ENCODE measurements around the gene CBL. TPM values are rescaled to one million over a fixed set of nuclear protein-coding genes. Genes with fewer than 3 reads are reported as not detected.

The CBL gene
- total RNA-seq, 1 experiment from 2014 or later: 56.4 TPM

DNA sequence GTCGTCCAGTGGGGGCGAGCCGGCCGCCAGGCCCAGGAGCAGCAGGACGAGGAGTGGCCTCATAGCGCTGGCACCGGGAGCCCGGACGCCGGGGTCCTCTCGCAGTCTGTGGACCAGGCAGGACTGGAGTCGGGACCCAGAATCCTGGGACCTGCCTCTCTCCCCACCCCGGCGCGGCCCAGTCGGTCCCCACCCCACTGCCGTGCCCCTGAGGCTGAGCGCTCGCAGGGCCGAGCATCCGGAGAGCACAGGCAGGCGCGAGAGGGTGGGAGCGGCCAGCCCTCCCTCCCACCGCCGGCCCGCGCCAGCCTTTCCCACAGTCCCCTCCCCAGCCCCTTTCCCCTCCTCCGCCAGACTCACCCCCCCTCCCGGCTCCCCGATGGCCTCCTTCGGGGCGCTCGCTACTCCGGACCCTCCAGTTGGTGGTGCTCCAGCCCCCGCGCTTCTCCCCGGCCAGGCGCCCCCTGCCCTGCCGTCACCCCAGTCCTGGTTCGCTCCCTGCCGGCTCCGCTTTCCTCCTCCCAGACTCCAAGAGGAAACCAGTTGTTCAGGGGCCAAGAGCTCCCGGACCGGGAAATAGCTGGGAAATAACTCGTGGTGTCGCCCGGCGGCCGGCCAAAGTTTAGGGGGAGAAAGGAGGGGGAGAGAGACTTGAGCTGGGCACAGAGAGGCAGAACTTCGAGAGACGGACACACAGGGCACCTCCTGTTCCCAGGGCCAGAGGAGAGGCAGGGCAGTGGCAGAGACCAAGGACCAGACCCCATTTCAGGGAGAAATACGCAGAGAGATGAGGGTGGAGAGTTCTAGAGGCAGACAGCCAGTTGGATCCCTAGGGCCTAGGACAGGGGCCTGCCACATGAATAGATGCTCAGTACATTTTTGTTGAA is 134.4 kb downstream of the CBL start, which contains the start of gene C1QTNF5:
Gene C1QTNF5, minus strand, starts transcription at position 549 of the 887 bp plus-strand sequence. Its CDS starts 486 bp downstream, at position 63.
- peaks cover 19% of the 10 kb centered on the region for H3K23me2 ChIP-seq (ENCODE audit: insufficient read length, low read depth, low read length, poor library complexity, severe bottlenecking)
- H3K4me2 ChIP-seq (ENCODE audit: insufficient read depth, insufficient read length, low read length): peak within 1 kb of the TSS; percentile 56
- H2BK15ac ChIP-seq (ENCODE audit: low read depth, low read length): no peak within 1 kb of the TSS
- no CpG with 5 or more reads among the region's 53 CpGs for WGBS (ENCODE audit: extremely low coverage, insufficient read length, low lambda C conversion rate)
- H3K4me1 Mint-ChIP-seq: peaks cover 40 to 55% of the 10 kb centered on the region in 2 experiments
- peak within 1 kb of the TSS; percentile 52 to 71 for H3K4me3 Mint-ChIP-seq
- DNase-seq: peak; percentile 52
- no peak within 1 kb of the TSS for H3K56ac ChIP-seq (ENCODE audit: insufficient read length, low read depth, low read length)
- H3K4me1 ChIP-seq (ENCODE audit: insufficient read depth, low read length): no peaks in the 10 kb centered on the region; the same call in 1 of the 2 replicates
- H3K9ac ChIP-seq (ENCODE audit: extremely low read depth, insufficient read length, low read length): no peak within 1 kb of the TSS
- H3K79me2 ChIP-seq (ENCODE audit: insufficient read depth, low read length): peaks cover 7% of the 10 kb centered on the region; the same call in 1 of the 2 replicates
- peaks cover 16% of the 10 kb centered on the region for H3K27me3 ChIP-seq (ENCODE audit: insufficient read depth, low read length)
- H3K4ac ChIP-seq (ENCODE audit: low read depth, low read length): no peak within 1 kb of the TSS
- no peak within 1 kb of the TSS for H2BK20ac ChIP-seq (ENCODE audit: low read depth, low read length, poor library complexity, severe bottlenecking)
- no peak within 1 kb of the TSS for H3K27ac ChIP-seq (ENCODE audit: insufficient read length, low read depth, low read length)
- peaks cover 3% of the 10 kb centered on the region for H3K79me1 ChIP-seq (ENCODE audit: insufficient read depth, low read depth, low read length, poor library complexity, severe bottlenecking)
- peaks cover 64% of the 10 kb centered on the region for H3K27me3 Mint-ChIP-seq (ENCODE audit: low read depth)
- no peak within 1 kb of the TSS for H3K27ac Mint-ChIP-seq
- H3K14ac ChIP-seq (ENCODE audit: insufficient read depth, low read length): peak within 1 kb of the TSS; percentile 50; the same call in 1 of the 2 replicates
- H3K9me3 ChIP-seq (ENCODE audit: control insufficient read depth, low read depth, low read length): no peaks in the 10 kb centered on the region
- H2BK120ac ChIP-seq (ENCODE audit: low read depth, low read length, poor library complexity, severe bottlenecking): no peak within 1 kb of the TSS
- H2BK5ac ChIP-seq (ENCODE audit: insufficient read length, low read length): no peak within 1 kb of the TSS
- H4K5ac ChIP-seq (ENCODE audit: insufficient read length, low read depth, low read length): no peak within 1 kb of the TSS
- no peak within 1 kb of the TSS for H2AFZ ChIP-seq (ENCODE audit: low read length)
- no peak within 1 kb of the TSS for H3T11ph ChIP-seq (ENCODE audit: low read length)
- H2BK12ac ChIP-seq (ENCODE audit: insufficient read length, low read depth, low read length): no peak within 1 kb of the TSS
- no peak within 1 kb of the TSS for H4K8ac ChIP-seq (replicated peaks; ENCODE audit: insufficient read length, low read depth, low read length)
- no peak within 1 kb of the TSS for H4K91ac ChIP-seq (ENCODE audit: insufficient read length, low read depth, low read length)
- no peak within 1 kb of the TSS for H2AK5ac ChIP-seq (ENCODE audit: insufficient read length, low read length)
- no peaks in the 10 kb centered on the region; a peak in 1 of 5 replicates for H3K9me3 Mint-ChIP-seq
- H3K18ac ChIP-seq (ENCODE audit: insufficient read length, low read depth, low read length): peak within 1 kb of the TSS; percentile 6
- peaks cover 9 to 18% (median 15%) of the 10 kb centered on the region in 3 experiments for H3K36me3 Mint-ChIP-seq (ENCODE audit: insufficient read depth in 1 of 3, low read depth in 3 of 3)
- no peaks in the 10 kb centered on the region for H4K20me1 ChIP-seq (ENCODE audit: control insufficient read depth, insufficient read depth, insufficient read length)
- H3K23ac ChIP-seq (ENCODE audit: insufficient read length, low read depth, low read length): no peak within 1 kb of the TSS
- TF ChIP-seq, protein P1, sequence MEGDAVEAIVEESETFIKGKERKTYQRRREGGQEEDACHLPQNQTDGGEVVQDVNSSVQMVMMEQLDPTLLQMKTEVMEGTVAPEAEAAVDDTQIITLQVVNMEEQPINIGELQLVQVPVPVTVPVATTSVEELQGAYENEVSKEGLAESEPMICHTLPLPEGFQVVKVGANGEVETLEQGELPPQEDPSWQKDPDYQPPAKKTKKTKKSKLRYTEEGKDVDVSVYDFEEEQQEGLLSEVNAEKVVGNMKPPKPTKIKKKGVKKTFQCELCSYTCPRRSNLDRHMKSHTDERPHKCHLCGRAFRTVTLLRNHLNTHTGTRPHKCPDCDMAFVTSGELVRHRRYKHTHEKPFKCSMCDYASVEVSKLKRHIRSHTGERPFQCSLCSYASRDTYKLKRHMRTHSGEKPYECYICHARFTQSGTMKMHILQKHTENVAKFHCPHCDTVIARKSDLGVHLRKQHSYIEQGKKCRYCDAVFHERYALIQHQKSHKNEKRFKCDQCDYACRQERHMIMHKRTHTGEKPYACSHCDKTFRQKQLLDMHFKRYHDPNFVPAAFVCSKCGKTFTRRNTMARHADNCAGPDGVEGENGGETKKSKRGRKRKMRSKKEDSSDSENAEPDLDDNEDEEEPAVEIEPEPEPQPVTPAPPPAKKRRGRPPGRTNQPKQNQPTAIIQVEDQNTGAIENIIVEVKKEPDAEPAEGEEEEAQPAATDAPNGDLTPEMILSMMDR (conservative IDR thresholded peaks at IDR 0.05): no peak

All from H9 (cell line).